NCI-H748 treated with DMSO at 0.1 percent for 48 hours (cell line): ENCODE measurements around the gene MYL6.

ENCODE experiments used
- DNase-seq: peaks from one replicate; lab custom pipeline; 2025; lab: John Stamatoyannopoulos, UW

Gene MYL6

GRCh38 chr12:56129206-56129941 lies 28.8 kb upstream of the MYL6 start:
- DNase-seq, result peak; percentile 62

GRCh38 chr12:56129942-56130495 lies 28.1 kb upstream of the MYL6 start:
- no peak for DNase-seq

DNA sequence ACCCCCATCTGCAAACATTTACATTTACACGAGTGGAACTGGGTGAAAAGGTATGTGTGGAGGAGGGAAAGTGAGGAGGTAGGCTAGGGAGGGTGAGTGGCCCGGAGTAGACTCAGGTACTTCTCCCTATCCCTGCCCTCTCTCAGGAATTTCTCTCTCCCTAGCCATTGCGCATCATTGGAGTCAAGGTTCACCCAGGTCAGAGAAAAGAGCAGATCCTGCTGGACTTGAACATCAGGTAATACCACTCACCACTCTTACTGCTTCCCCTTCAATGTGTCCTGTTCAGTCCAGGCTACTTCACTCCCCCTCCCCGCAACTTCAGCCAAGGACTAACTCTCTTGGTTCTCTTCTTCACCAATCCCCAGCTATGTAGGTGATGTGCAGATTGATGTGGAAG lies 27.3 kb upstream of the MYL6 start:
- no peak for DNase-seq

GRCh38 chr12:56134897-56135296 lies 23.3 kb upstream of the MYL6 start:
- DNase-seq, result no peak

GRCh38 chr12:56137853-56138571 lies 20.1 kb upstream of the MYL6 start:
- no peak for DNase-seq

- DNase-seq, result no peak
These were observed 16.0 kb upstream of the MYL6 start for GRCh38 chr12:56141946-56142784.

- no peak for DNase-seq
These were observed 14.9 kb upstream of the MYL6 start for GRCh38 chr12:56143217-56143616.

DNA sequence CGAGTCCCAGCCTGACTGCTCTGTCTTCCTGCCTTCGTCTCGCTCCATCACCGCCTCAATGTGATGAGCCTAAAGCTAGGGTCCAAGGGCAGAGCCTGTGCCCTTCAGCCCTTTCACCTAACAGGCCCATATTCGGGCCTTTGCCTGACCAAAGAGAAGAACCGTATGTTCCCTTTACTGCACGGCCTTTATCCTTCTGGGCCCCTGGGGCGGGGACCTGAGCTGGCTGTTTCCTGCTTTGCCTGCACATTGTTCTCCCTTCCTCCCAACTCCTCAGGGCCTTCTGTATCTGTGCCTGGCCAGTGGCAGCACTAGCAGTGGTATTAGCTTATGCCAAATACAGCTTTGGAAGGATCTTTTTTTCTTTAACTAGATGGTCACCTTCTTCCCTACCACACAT lies 14.3 kb upstream of the MYL6 start:
- no peak for DNase-seq

- DNase-seq, result no peak
These were observed 12.9 kb upstream of the MYL6 start for GRCh38 chr12:56145217-56145616.

DNA sequence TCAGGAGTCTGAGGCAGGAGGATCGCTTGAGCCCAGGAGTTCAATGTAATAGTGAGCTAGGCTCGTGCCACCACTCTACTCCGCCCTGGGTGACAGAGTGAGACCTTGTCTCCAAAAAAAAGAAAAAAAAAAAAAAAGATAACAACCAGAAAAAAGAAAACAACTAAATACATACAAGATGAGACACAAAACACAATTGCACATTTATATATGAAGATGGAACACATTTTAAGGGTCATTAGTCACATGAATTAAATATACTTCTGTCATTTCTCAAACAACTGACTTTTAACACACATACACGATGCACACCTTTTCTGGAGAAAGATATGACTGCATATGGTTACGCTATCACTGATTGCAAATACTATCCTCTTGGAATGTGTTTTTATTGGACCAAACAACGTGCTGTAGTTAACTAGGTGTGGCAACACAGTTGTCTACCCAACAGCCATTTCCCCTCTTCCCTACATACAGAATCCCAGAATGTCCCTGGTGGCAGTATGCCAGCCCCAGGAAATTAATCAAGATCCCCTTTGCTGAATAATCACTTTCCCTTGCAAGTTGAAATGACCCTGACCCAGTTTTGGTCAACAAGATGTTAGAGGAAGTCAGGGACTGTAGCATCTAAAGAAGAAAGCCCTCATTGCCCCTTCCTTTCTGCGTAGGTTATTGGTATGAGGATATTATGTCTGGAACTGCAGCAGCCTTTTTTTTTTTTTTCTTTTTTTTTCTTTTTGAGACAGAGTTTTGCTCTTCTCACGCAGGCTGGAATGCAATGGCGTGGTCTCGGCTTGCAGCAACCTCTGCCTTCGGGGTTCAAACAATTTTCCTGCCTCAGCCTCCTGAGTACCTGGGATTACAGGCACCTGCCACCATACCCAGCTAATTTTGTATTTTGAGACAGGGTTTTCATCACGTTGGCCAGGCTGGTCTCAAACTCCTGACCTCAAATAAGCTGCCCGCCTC lies 11.4 kb upstream of the MYL6 start:
- no peak for DNase-seq

DNA sequence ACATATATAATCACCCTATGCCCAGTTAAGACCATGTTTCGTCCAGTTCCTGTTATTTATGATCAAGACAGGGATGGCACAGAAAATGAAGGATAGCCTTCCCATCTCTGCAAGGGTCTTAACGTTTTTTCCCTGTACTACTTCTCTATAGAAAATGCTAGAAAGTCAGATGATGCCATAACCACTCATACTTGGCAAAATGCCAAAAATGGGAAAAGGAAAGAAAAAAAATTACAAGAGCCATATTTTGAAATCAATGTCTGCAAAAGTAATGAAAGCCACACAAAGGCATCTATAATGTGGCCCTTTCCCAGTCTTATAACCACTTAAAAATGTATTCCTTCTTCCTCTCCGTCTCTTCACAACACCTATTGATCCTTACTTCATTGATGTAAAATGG lies 7.6 kb upstream of the MYL6 start:
- no peak for DNase-seq

- DNase-seq, result peak; percentile 25
These were observed 6.5 kb upstream of the MYL6 start for GRCh38 chr12:56151672-56152131.

DNA sequence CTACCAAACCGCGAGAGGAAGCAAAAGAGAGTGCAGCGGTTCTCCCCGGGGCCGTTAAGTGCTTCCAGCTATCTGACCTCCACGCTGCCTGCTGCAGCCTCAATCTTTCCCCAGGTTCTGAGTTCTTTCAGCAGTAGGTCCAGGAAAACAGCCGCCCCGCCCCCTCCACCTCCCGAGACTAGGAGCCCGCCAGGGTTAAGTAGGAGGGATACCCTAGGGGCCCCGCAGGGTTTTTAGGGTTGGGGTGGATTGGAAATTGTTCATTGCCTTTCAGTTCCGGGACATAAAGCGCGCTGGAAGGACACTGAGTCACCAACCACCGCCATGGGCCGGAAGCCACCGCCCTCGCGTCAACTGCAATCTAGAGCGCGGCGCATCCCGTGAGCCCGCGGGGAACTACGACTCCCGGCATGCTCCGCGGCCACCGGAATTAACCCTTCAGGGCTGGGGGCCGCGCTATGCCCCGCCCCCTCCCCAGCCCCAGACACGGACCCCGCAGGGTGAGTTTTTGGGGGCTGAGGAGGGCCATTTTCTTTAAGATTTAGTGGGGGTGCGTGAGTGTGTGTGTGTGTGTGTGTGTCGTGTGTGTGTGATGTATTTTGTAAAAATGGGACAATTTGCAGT lies 5.9 kb upstream of the MYL6 start, which contains the start of gene MYL6B:
MYL6B (plus strand) TSS at position 456 of the 624 bp plus-strand sequence. CDS start 1,332 bp downstream, outside the sequence.
- peak; percentile 76 for DNase-seq

DNA sequence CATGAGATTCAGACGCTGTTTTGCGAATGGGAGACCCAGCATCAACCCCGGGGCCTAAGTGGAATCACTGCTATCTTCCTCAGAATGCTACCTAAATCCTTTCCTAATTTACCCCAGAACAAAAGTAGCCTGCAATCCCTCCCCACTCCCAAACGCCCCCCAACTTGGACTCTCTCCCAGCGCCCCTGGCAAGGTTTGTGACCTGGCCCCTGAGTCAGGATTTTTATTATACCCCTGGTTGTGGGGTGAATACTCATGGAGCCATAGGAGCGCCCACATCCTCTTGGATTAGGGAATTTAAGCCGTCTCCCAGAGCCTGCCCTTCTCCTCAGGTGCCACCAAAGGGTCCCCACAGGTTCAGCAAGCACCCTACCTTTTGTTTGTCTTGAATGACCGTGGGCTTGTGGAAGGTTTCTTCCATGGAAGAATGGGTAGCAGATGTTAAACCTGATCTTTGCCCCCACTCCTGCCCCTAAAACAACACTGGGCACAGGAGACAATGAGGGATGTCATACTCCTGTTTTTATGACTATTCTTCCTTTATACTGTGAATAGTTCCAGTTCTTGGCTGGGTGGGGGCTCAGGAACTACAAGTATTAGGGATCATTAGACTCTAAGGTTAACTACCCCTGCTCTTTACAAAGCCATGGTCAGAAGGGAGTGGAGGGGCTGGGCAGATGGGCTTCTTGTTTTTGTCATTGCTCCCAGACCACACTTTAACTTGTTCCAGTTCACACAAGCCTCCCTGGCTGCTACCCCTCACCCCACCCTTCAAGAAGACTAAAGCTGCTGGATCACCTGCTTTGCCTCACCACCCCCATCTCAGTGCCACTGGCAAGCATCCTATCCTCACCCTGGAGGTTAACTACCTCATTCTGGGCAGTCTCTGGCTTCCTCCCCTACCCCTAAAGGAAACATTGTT lies 5.1 kb upstream of the MYL6 start:
- DNase-seq, result no peak

DNA sequence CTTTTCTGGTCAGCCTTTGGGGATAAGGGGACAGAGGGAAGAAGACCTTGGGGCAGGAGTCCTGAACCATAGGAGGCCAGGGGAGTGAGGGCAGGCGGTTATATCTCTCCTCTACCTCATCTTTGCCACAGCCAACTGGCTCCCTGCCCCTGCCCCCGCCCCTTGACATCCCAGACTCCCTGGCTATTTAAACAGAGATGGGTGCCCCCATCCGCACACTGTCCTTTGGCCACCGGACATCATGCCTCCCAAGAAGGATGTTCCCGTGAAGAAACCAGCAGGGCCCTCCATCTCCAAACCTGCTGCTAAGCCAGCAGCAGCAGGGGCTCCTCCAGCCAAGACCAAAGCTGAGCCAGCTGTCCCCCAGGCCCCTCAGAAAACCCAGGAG lies 4.5 kb upstream of the MYL6 start:
- DNase-seq, result no peak

DNA sequence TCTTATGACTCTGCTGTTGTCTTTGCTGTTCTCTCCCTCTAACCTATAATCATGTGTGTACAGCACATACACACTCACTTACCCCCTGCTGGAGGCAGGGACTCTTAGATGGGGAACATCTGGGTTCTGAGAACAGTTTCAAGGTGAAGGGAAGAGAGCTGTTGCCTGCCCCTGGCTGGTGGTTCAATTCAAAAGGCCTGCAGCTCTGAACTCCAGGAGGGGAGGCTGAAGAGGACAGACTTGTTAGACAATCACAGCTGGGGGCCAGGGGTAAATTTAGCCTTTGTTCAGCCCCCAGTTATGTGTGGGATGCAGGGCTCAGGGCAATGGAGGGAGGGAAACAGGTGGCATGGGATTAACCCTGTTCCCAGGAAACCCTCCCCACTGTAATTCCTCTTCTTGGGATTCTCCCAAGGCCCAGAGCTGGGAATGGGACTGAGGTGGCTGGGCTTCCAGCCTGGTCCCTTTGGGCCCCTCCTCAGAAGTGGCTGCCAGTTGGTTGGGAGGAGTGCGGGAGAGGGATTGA lies 3.9 kb upstream of the MYL6 start:
- DNase-seq, result no peak

DNA sequence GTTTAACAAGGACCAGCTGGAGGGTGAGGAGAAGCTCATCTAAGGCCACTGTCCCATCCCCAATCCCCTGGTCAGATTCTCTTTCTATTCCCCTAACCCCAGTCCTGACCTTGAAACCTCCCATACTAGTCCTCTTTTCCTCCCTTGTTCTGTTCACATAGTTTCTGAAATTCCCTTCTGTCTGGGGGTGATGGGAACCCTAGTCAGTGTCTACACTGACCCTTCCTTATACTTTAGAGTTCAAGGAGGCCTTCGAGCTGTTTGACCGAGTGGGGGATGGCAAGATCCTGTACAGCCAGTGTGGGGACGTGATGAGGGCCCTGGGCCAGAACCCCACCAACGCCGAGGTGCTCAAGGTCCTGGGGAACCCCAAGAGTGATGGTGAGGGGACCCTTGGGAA lies 3.3 kb upstream of the MYL6 start:
- DNase-seq, result no peak

- DNase-seq, result no peak
These were observed 2.8 kb upstream of the MYL6 start for GRCh38 chr12:56155256-56155845.
